ENCODE measurements around the gene GATA5.

Gene GATA5

GRCh38 chr20:62493253-62493885 lies 17.6 kb upstream of the GATA5 start:
- TF ChIP-seq KLF8 (tag by site-specific recombination; IDR thresholded peaks at IDR 0.05): no peak
- peak; percentile 26; the same call in 1 of the 2 replicates for TF ChIP-seq HIC1 (tag by site-specific recombination; IDR thresholded peaks at IDR 0.05)
- no peak overlapping the region for H3K4me3 ChIP-seq (ENCODE audit: low read depth, low read length)
- no peaks in the 10 kb centered on the region for H3K4me1 ChIP-seq (ENCODE audit: control insufficient read depth, insufficient read depth, low read length)
- ChIA-PET POLR2A (no interaction called here), CTCF (interaction anchor here (0.6 kb wide), 1 partner anchor 357 kb away, joined by 3 read pairs; no protein-coding TSS in a partner anchor)
- no peak overlapping the region for H3K27ac ChIP-seq (ENCODE audit: extremely low read depth, low read depth, low read length)
- H3K36me3 ChIP-seq (ENCODE audit: control insufficient read depth in 2 of 2, insufficient read depth in 1 of 2, low read length in 2 of 2): no peaks in the 10 kb centered on the region
- no peaks in the 10 kb centered on the region for H3K9me3 ChIP-seq (ENCODE audit: control insufficient read depth, insufficient read depth, low read depth, low read length)

- Histone ChIP-seq H3K27ac (ENCODE audit: extremely low read depth, low read depth, low read length) (no peak overlapping the region), H3K4me1 (ENCODE audit: control insufficient read depth, insufficient read depth, low read length) (no peaks in the 10 kb centered on the region), H3K4me3 (ENCODE audit: low read depth, low read length) (no peak overlapping the region), H3K36me3 (ENCODE audit: control insufficient read depth in 2 of 2, insufficient read depth in 1 of 2, low read length in 2 of 2) (no peaks in the 10 kb centered on the region), H3K9me3 (ENCODE audit: control insufficient read depth, insufficient read depth, low read depth, low read length) (no peaks in the 10 kb centered on the region)
- ChIA-PET CTCF (no interaction called here), POLR2A (no interaction called here)
- TF ChIP-seq HOXC10 (CRISPR knock-in tag; IDR thresholded peaks at IDR 0.05) (no peak), INSM2 (tag by site-specific recombination; IDR thresholded peaks at IDR 0.05) (no peak), GFI1B (tag by site-specific recombination; IDR thresholded peaks at IDR 0.05) (no peak), ZNF398 (tag by site-specific recombination; IDR thresholded peaks at IDR 0.05) (no peak), ZBTB49 (tag by site-specific recombination; IDR thresholded peaks at IDR 0.05; ENCODE audit: low read depth) (no peak), GLIS2 (tag by site-specific recombination; IDR thresholded peaks at IDR 0.05) (no peak), ZNF555 (tag by site-specific recombination; conservative IDR thresholded peaks at IDR 0.05) (no peak), ZNF394 (tag by site-specific recombination; IDR thresholded peaks at IDR 0.05; ENCODE audit: borderline replicate concordance) (0 out of 2 replicates have a peak, but pooled peaks have one; percentile 27), ZNF280C (tag by site-specific recombination; IDR thresholded peaks at IDR 0.05) (no peak), HOXA7 (CRISPR knock-in tag; IDR thresholded peaks at IDR 0.05; ENCODE audit: borderline replicate concordance) (no peak), ZNF792 (tag by site-specific recombination; IDR thresholded peaks at IDR 0.05) (no peak), ZNF670 (tag by site-specific recombination; IDR thresholded peaks at IDR 0.05; ENCODE audit: low read depth) (no peak), BCL11A (tag by site-specific recombination; IDR thresholded peaks at IDR 0.05; ENCODE audit: low read depth) (no peak), ZNF768 (tag by site-specific recombination; IDR thresholded peaks at IDR 0.05) (no peak), ZSCAN18 (tag by site-specific recombination; IDR thresholded peaks at IDR 0.05) (no peak), ZNF423 (tag by site-specific recombination; IDR thresholded peaks at IDR 0.05) (no peak), GLIS1 (tag by site-specific recombination; IDR thresholded peaks at IDR 0.05) (peak; percentile 45), ZNF585B (tag by site-specific recombination; IDR thresholded peaks at IDR 0.05) (no peak)
These were observed 16.9 kb upstream of the GATA5 start for GRCh38 chr20:62492711-62493110.

Measured in HEK293 (cell line).